ENCODE data around the gene TAF7. TPM values are rescaled to one million over a fixed set of nuclear protein-coding genes. Genes with fewer than 3 reads are reported as not detected.
"Not testable (repeated sequence)": the region's sequence is repeated elsewhere in the genome, so short reads cannot be mapped to it uniquely, and the experiment has no call there.

TAF7 gene
- 42.6 and 48.1 TPM in 2 replicates for total RNA-seq (2014; rRNA removed; shearing (Covaris generic))
- 40.5 and 50.9 TPM in 2 replicates for polyA plus RNA-seq (2015; cell fraction: cytosol; rRNA removed)
- 62.5 and 63.9 TPM in 2 replicates for polyA plus RNA-seq (2015; cell fraction: nucleus; rRNA removed)

DNA sequence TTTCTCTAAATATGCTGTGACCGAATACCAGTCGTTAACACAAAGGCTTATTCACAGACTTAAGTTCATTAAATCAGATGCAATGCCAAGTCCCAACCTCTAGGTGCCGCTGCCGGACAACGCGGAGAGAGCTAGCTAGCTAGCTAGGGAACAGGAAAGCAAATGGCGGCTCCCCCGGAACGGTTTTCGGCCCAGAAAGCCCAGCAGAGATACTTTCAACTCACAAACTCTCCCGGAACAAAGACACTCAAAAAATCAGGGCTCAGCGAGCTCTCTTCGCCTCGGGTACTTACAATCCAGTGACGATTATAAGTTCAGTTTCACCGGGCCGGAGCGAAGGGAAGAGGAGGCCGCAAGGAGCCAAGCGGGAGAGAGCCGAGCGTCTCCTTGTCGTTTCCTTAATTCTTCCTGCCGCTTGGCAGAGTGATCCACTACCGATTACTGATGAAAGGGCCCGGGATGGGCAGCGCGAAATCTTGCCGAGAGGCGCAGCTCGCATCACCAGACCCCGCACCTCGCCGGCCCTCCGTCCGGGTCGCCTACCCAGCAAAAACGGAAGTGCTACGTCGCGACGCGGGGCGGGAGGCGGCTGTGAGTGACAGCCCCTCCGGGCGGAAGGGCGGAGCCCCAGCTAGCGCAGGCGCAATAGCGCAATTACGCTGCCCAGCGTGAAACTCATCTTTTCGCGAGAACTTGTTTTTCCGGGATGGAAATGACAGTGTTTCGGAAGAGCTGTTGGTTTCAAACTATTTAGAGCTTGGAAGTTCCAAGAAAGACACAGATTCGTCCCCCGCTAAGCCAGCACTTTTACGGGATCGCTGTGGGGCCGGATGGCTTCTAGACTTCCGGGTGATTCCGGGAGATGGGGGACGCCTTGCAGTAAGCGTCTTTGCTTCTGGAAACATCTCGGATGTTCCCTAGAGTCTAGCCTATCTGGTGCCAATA, at the start of gene TAF7:
Gene TAF7, minus strand, starts transcription at position 560 of the 945 bp plus-strand sequence. CDS start 740 bp downstream, outside the sequence.
- DNase-seq (ENCODE audit: low read depth): peak; percentile 78

DNA sequence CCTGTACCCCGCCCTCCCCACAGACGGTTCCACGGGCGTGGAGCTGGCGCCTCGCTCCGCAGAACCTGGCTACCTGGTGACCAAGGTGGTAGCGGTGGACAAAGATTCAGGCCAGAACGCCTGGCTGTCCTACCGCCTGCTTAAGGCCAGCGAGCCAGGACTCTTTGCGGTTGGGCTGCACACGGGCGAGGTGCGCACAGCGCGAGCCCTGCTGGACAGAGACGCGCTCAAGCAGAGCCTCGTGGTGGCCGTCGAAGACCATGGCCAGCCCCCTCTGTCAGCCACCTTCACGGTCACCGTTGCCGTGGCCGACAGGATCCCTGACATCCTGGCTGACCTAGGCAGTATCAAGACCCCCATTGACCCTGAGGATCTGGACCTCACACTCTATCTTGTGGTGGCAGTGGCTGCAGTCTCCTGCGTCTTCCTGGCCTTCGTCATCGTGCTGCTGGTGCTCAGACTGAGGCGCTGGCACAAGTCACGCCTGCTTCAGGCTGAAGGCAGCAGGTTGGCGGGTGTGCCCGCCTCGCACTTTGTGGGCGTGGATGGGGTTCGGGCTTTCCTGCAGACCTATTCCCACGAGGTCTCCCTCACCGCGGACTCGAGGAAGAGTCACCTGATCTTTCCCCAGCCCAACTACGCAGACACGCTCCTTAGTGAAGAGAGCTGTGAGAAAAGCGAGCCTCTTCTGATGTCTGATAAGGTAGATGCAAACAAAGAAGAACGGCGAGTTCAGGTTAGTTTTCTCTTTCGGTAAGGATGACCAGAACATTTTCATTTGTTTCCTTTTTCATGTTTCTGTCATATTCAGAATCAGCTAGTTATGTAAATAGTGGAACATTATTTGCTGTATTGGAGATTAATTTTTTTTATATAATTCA, 45.7 kb upstream of the TAF7 start:
- no peak for DNase-seq (ENCODE audit: low read depth)

DNA sequence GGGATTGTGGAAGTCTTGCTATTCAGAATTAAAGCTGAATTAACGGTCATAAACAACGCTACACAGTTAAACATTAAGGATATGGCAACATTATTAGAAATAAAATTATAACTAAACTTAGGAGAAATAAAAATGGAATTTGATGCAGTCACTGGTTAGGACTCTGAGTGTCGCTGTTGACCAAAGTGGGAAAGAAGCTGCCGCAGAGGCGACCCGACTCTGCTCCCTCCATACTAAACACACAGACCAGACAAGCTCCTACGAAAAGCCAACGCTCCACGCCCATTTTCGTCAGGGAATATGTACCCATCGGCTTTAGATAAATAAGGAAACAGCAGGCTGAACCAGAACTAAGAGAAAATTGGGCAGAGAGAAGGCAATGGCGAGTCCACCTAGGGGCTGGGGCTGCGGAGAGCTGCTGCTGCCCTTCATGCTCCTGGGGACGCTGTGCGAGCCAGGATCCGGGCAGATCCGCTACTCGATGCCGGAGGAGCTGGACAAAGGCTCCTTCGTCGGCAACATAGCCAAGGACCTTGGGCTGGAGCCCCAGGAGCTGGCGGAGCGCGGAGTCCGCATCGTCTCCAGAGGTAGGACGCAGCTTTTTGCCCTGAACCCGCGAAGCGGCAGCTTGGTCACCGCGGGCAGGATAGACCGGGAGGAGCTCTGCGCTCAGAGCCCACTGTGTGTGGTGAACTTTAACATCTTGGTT, 43.5 kb upstream of the TAF7 start, which contains the start of gene PCDHGA5:
Gene PCDHGA5, plus strand, starts transcription at position 211 of the 709 bp plus-strand sequence. Its CDS starts 169 bp downstream, at position 380.
- no peak for DNase-seq (ENCODE audit: low read depth)

DNA sequence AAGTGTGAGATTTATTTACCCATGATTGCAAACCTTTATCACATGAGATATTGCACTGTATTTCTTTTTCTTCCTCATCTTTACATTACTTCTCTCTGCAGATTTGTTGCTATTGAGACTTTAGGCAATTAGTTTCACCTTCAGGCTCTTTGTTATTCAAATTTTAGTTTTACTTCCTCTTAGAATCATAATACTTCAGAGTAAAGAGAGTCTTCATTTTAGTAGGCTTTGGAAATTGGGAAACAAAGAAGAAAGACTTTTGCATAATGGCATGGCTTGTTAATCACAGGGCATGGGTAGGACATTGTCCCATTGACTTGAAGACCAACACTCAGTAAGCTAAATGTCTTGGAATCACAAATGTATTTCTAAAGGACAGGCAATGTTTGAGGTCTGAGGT, 42.1 kb upstream of the TAF7 start:
- no peak for DNase-seq (ENCODE audit: low read depth)

DNA sequence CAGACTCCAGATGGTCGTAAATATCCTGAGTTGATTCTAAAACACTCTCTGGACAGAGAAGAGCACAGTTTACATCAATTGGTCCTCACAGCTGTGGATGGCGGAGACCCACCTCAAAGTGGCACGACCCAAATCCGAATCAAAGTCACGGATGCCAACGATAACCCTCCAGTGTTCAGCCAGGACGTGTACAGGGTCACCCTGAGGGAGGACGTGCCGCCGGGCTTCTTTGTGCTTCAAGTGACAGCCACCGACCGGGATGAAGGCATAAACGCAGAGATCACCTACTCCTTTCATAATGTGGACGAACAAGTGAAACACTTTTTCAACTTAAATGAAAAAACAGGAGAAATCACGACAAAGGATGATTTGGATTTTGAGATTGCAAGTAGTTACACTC, 40.1 kb upstream of the TAF7 start:
- no peak for DNase-seq (ENCODE audit: low read depth)

- peak; percentile 30 for DNase-seq (ENCODE audit: low read depth)
Measured at GRCh38 chr5:141359790-141360426, 39.3 kb upstream of the TAF7 start, which contains the start of gene PCDHGB2. Gene PCDHGB2, plus strand, starts transcription at chr5:141359994. Its CDS starts 142 bp downstream, at chr5:141360136.

DNA sequence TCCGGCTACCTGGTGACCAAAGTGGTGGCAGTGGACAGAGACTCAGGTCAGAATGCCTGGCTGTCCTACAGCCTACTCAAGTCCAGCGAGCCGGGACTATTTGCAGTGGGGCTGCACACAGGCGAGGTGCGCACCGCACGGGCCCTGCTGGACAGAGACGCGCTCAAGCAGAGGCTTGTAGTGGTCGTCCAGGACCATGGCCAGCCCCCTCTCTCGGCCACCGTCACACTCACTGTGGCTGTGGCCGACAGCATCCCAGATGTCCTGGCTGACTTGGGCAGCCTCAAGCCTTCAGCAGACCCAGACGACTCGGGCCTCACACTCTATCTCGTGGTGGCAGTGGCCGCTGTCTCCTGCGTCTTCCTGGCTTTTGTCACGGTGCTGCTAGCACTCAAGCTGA, 36.4 kb upstream of the TAF7 start:
- no peak for DNase-seq (ENCODE audit: low read depth)

DNA sequence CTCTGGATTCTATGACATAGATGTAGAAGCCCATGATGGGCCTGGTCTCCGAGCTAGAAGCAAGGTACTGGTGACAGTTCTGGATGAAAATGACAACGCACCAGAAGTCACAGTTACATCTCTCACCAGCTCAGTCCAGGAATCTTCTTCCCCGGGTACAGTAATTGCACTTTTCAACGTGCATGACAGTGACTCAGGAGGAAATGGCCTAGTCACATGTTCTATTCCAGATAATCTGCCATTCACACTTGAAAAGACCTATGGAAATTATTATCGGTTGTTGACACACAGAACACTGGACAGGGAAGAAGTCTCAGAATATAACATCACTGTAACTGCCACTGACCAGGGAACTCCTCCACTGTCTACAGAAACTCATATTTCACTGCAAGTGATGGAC, 35.5 kb upstream of the TAF7 start:
- no peak for DNase-seq (ENCODE audit: low read depth)

- no peak for DNase-seq (ENCODE audit: low read depth)
Measured at GRCh38 chr5:141355641-141356040, 35.1 kb upstream of the TAF7 start.

DNA sequence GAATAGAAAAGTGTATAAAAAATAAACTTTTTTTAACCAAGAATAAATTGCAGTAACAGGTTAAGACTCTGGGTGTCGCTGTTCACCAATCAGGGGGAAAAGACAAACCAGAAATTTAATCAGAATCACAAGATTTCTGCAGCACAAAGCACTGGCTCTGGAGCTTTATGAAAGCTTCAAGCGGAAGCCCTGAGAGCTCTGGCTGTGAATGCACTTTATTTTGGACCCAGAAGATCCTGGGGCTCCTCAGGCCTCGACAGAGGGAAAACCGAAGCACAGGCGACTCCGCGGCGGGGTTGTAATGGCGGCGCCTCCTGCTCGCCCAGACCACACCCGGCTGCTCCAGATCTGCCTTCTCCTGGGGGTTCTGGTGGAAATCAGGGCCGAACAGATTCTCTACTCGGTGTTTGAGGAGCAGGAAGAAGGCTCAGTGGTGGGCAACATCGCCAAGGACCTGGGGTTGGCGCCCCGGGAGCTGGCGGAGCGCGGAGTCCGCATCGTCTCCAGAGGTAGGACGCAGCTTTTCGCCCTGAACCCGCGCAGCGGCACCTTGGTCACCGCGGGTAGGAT, 34.4 kb upstream of the TAF7 start, which contains the start of gene PCDHGA4:
Gene PCDHGA4, plus strand, starts transcription at position 122 of the 570 bp plus-strand sequence. Its CDS starts 87 bp downstream, at position 209.
- DNase-seq (ENCODE audit: low read depth): no peak

DNA sequence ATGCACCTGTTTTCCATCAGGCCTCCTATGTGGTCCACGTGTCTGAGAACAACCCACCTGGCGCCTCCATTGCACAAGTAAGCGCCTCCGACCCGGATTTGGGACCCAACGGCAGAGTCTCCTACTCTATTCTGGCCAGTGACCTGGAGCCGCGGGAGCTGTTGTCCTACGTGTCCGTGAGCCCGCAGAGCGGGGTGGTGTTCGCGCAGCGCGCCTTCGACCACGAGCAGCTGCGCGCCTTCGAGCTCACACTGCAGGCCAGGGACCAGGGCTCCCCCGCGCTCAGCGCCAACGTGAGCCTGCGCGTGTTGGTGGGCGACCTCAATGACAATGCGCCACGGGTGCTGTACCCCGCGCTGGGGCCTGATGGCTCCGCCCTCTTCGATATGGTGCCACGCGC, 31.0 kb upstream of the TAF7 start:
- no peak for DNase-seq (ENCODE audit: low read depth)

- peak; percentile 32 for DNase-seq (ENCODE audit: low read depth)
Measured at GRCh38 chr5:141349917-141350619, 29.5 kb upstream of the TAF7 start, which contains the start of gene PCDHGB1. Gene PCDHGB1, plus strand, starts transcription at chr5:141350099. Its CDS starts 162 bp downstream, at chr5:141350261.

GRCh38 chr5:141346017-141346416, 25.4 kb upstream of the TAF7 start:
- not testable (repeated sequence) for DNase-seq (ENCODE audit: low read depth)

DNA sequence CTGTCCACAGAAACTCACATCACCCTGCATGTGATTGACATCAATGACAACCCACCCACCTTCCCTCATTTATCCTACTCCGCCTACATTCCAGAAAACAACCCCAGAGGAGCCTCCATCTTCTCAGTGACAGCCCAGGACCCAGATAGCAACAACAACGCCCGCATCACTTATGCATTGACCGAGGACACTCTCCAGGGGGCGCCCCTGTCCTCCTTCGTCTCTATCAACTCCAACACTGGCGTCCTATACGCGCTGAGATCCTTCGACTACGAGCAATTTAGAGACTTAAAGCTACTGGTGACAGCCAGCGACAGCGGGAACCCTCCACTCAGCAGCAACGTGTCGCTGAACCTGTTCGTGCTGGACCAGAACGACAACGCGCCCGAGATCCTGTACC, 24.7 kb upstream of the TAF7 start:
- DNase-seq (ENCODE audit: low read depth): no peak

- no peak for DNase-seq (ENCODE audit: low read depth)
Measured at GRCh38 chr5:141343953-141344463, 23.4 kb upstream of the TAF7 start.

GRCh38 chr5:141343242-141343952, 22.8 kb upstream of the TAF7 start, which contains the start of gene PCDHGA3:
Gene PCDHGA3, plus strand, starts transcription at chr5:141343829. Its CDS starts 205 bp downstream, at chr5:141344034.
- peak; percentile 34 for DNase-seq (ENCODE audit: low read depth)

DNA sequence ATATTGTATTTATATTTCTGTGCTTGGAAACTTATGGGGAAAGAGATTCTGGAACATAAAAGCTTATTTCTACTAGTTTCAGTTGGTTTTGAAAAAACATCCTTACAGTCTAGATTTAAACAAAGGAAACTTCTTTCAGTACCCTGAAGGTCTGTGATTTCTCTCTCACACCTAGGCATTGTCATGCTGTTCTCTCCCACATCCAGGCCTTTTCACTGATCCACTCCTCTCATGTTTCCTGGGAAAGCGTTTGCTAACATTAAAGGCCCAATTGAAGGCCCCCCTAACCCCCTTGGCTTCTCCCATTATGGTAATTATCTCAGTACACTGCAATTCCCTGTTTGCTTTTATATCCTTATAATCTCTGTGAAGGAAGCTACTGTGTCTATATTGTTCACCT, 22.2 kb upstream of the TAF7 start:
- no peak for DNase-seq (ENCODE audit: low read depth)

GRCh38 chr5:141340781-141341354, 20.3 kb upstream of the TAF7 start:
- DNase-seq (ENCODE audit: low read depth): not testable (repeated sequence)
